Aorta (tissue), 5 donors: ENCODE results near the gene LAYN. TPM values are rescaled to one million over a fixed set of nuclear protein-coding genes. Genes with fewer than 3 reads are reported as not detected.

ENCODE experiments used
- ATAC-seq: fragments of 200-7000 bp; cut with Tn5 transposase; one replicate; pipeline ENCODE4 v1.9.1; 2022; ENCODE audit warnings: moderate library complexity; ENCODE audit not compliant: low FRiP score
- DNase-seq, 2 donors: peaks; one replicate each; pipeline ENCODE4 v3.0.0-alpha.2; 2020
- H3K27ac ChIP-seq, 2 donors: one replicate each; pipeline ENCODE4 v1.5.1; 2013; ENCODE audit warnings: low read length in 2 of 2, mild to moderate bottlenecking in 2 of 2, moderate library complexity in 2 of 2, control low read depth in 1 of 2, inconsistent platforms in 1 of 2, low read depth in 1 of 2
- H3K27me3 ChIP-seq, 2 donors: one replicate each; pipeline ENCODE4 v1.6.1; 2013; ENCODE audit warnings: control low read depth in 1 of 2, low read length in 1 of 2, mild to moderate bottlenecking in 1 of 2, moderate library complexity in 1 of 2; ENCODE audit not compliant: insufficient read depth in 2 of 2, control insufficient read depth in 1 of 2
- H3K36me3 ChIP-seq, 2 donors: one replicate each; pipeline ENCODE4 v1.6.1; 2013; ENCODE audit warnings: control low read depth in 1 of 2, low read length in 1 of 2, mild to moderate bottlenecking in 1 of 2; ENCODE audit not compliant: insufficient read depth in 2 of 2, control insufficient read depth in 1 of 2
- H3K4me1 ChIP-seq, 2 donors: one replicate each; pipeline ENCODE4 v1.6.1; 2013; ENCODE audit warnings: low read length in 2 of 2, control low read depth in 1 of 2, mild to moderate bottlenecking in 1 of 2, moderate library complexity in 1 of 2; ENCODE audit not compliant: insufficient read depth in 2 of 2, control insufficient read depth in 1 of 2
- H3K4me3 ChIP-seq, 2 donors: one replicate each; pipeline ENCODE4 v1.5.1; 2013; ENCODE audit warnings: low read length in 2 of 2, control low read depth in 1 of 2, mild to moderate bottlenecking in 1 of 2
- H3K9me3 ChIP-seq: one replicate; pipeline ENCODE4 v1.6.1; 2013; ENCODE audit warnings: mild to moderate bottlenecking, low read length; ENCODE audit not compliant: control insufficient read depth
- WGBS, 2 donors: extraction: QIAGEN DNeasy Blood & Tissue Kit; methylation state at CpG; one replicate each; pipeline ENCODE4 v1.1.7; 2013; 5-methylcytosine and 5-hydroxymethylcytosine counted together
- intact Hi-C, 2 donors: fragments of 100-400 bp; cut with DNase I; formaldehyde crosslinking; loops; one replicate each; pipeline versions ENCODE4 v1.14.2 to v1.15.0; 2022
- polyA plus RNA-seq, 2 donors: library from polyadenylated mRNA; stranded (reverse); fragments of 200-250 nt; gene quantifications; one replicate each; pipeline ENCODE4 v1.2.3, GENCODE V29; 2013
- total RNA-seq, 2 donors: library from RNA; stranded (reverse); fragmentation: NEBNext Ultra II Directional; extraction: Animal tissue kit (Norgen Biotek cat#: 25700); gene quantifications; one replicate each; pipeline ENCODE4 v1.2.1, GENCODE V29; 2021
- donor health status: healthy with polysubstance abuse.
- donor health status: Bipolar disorder and iron deficiency.
- donor health status: DM: no; HTN: no; CAD: no.
- donor health status: DM: no; HTN: no; CAD: no.
- donor health status: DM: yes; HTN: yes; CAD: no.

Gene LAYN
- total and polyA plus RNA-seq, 4 donors: 17.6 to 30.2 (median 22.0) TPM

DNA sequence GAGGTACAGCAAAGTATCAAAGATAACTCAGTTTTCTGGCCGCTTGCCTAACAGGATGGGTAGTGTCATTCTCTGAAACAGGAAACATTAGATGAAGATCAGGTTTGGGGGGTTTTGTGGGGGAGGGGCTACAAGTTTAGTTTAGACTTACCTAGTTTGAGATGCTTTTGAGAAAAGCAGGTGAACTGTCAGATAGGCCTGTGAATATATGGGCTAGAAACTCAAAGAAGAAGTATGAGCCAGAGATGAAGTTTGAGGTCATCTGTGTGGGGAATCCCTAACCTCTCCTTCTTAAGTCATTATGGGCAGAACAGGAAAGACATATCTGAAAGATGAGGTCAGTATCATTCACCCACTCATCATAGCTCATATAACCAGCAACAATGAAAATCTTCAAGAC, 14.0 kb upstream of the LAYN start:
- ATAC-seq (no peak), DNase-seq (no peak)
- no peaks in the 10 kb centered on the region for H3K4me1 ChIP-seq
- intact Hi-C loops: no loop called here
- H3K27me3 ChIP-seq: no peaks in the 10 kb centered on the region
- H3K36me3 ChIP-seq: no peaks in the 10 kb centered on the region
- 94 to 100% methylated on average over 1 of the region's 1 CpG for WGBS, 2 donors
- no peak overlapping the region for H3K4me3 ChIP-seq
- H3K9me3 ChIP-seq: no peaks in the 10 kb centered on the region
- no peak overlapping the region for H3K27ac ChIP-seq

DNA sequence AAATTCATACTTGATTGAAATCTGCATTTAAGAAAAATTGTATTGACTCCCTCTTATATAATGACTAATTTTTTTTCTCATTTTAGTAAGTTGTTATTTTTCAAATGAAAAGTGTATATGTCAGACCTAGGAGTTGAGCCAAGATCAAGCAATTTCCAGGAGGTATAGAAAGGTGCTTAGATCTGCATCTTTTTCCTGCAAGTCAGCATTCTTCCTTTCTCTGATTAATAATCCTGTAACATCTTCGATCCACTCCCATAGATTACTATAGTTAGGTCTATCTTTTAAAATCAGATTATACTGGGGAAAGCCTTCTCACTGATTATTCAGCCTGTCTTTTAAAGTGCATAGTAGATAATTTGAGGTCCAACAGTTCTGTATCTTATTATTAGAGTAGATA, 13.2 kb upstream of the LAYN start:
- Histone ChIP-seq H3K4me1 (no peaks in the 10 kb centered on the region), H3K9me3 (no peaks in the 10 kb centered on the region), H3K4me3 (no peak overlapping the region), H3K36me3 (no peaks in the 10 kb centered on the region), H3K27ac (no peak overlapping the region), H3K27me3 (no peaks in the 10 kb centered on the region)
- intact Hi-C loops: no loop called here
- DNase-seq (no peak), ATAC-seq (no peak)
- WGBS, 2 donors: 97 to 100% methylated on average over 1 of the region's 1 CpG

DNA sequence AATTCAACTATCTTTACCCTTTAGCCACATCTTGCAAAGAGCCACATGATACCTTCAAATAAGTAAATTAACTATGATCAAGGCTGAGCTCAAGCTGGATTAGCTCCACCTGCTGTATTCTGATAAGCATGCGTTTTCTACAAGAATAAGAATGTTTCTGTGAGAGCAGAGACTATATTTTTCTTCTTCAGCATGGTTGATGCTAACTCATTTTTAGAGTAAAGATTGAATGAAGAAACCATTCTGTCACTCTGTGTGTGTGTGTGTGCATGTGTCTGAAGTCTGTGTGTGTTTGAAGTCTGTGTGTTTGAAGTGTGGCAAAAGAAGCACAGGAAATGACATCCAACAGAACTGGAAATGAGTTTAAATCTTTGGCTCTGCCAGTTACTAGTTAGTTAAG, 12.0 kb upstream of the LAYN start:
- Histone ChIP-seq H3K27ac (no peak overlapping the region), H3K9me3 (no peaks in the 10 kb centered on the region), H3K36me3 (no peaks in the 10 kb centered on the region), H3K27me3 (no peaks in the 10 kb centered on the region), H3K4me1 (no peaks in the 10 kb centered on the region), H3K4me3 (no peak overlapping the region)
- WGBS, 2 donors: 47 to 51% methylated on average over 1 of the region's 1 CpG
- intact Hi-C loops: no loop called here
- DNase-seq (no peak), ATAC-seq (no peak)

DNA sequence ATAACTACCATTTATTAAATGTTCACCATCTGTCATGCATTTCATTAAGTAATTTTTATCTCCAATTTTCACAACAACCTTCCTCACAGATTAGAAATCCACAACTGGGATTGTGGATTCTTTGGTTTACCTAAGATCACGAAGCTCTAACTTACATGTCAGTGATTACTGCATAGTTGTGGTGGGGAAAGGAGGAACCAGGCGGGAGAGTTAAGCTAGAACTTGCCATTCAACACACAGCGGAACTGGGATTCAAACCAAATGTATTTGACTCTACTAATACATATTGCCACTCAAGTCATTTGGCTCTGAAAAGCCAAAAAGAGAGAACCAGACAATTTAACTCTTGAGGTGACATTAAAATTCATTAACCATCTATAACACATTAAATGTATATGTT, 10.4 kb upstream of the LAYN start:
- ATAC-seq: no peak
- 82 to 84% methylated on average over 3 of the region's 3 CpGs for WGBS, 2 donors
- no peak overlapping the region for H3K27ac ChIP-seq

DNA sequence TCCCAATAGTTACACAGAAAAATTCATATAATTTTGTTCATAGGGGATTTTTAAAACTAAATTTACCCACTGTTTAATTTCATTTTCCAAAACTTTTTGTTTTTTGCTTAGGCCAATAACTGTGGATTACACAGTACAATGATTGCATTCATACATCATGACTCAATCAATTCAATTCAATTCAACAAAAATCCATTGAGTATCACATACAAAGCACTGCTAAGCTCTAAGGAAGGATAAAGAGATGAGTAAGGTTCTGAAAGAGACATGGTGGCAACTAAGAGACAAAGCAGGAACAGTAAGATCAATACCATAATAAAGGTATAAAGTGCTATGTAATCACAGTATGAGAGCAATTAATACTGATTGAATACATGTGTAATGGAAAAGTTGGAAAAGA, 9.4 kb upstream of the LAYN start:
- Histone ChIP-seq H3K27me3 (no peaks in the 10 kb centered on the region), H3K4me3 (no peak overlapping the region), H3K36me3 (no peaks in the 10 kb centered on the region), H3K9me3 (no peaks in the 10 kb centered on the region), H3K4me1 (no peaks in the 10 kb centered on the region), H3K27ac (no peak overlapping the region)
- no peak for DNase-seq
- no peak for ATAC-seq
- intact Hi-C loops: no loop called here

More for the DNA sequence above, 10.4 kb upstream of the LAYN start:
- no peaks in the 10 kb centered on the region for H3K4me1 ChIP-seq
- no peaks in the 10 kb centered on the region for H3K36me3 ChIP-seq
- no peaks in the 10 kb centered on the region for H3K9me3 ChIP-seq
- intact Hi-C loops: no loop called here
- H3K4me3 ChIP-seq: no peak overlapping the region
- H3K27me3 ChIP-seq: no peaks in the 10 kb centered on the region
- DNase-seq: no peak

DNA sequence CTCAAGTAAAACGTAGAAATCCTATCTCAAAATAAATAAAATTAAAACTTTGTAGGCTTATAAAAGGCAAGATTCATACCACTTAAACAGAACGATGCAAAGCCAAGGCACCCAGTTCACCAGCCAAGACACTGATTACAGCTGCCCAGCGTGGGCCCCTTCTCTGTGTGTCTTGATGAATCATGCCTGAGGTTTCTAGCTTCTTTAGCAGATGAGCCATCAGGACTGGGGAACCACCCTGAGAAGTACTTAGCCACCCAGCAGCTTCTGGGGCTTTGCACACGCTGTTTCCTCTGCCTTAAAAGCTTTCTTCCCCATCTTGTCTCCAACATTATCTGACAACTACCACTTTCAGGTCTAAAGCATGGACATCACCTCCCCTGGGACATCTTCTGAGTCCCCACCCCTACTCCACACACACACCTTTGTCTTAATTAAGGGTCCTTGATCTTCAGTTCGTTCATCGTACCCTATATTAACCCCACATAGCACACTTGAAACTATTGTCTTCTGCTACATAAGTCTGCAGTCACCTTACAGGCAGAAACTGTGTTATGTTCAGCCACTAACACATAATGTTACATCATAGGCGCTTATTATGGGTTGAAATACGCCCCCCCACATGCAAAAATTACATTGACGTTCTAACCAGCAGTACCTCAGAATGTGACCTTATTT, 8.7 kb upstream of the LAYN start:
- H3K4me3 ChIP-seq: no peak overlapping the region
- H3K4me1 ChIP-seq: no peaks in the 10 kb centered on the region
- H3K9me3 ChIP-seq: no peaks in the 10 kb centered on the region
- H3K27ac ChIP-seq: no peak overlapping the region
- intact Hi-C loops: no loop called here
- 70 to 71% methylated on average over 9 of the region's 9 CpGs for WGBS, 2 donors
- ATAC-seq (no peak), DNase-seq (no peak)
- no peaks in the 10 kb centered on the region for H3K36me3 ChIP-seq
- H3K27me3 ChIP-seq: no peaks in the 10 kb centered on the region

DNA sequence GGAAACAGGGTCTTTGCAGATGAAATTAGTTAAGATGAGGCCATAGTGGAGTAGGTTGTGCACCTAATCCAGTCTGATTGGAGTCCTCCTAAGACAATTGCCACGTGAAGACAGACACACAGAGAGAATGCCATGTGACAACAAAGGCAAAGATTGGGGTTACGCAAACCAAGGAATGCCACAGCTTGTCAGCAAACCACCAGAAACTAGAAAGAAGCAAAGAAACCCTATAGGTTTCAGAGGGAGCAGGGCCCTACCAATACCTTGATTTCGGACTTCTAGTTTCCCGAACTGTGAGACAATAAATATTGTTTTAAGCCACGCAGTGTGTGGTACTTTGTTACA, 8.2 kb upstream of the LAYN start:
- ATAC-seq: no peak
- intact Hi-C loops: no loop called here
- Histone ChIP-seq H3K4me3 (no peak overlapping the region), H3K9me3 (no peaks in the 10 kb centered on the region), H3K4me1 (no peaks in the 10 kb centered on the region), H3K27me3 (no peaks in the 10 kb centered on the region), H3K36me3 (no peaks in the 10 kb centered on the region), H3K27ac (no peak overlapping the region)
- no peak for DNase-seq
- WGBS, 2 donors: 82 to 93% methylated on average over 5 of the region's 5 CpGs

DNA sequence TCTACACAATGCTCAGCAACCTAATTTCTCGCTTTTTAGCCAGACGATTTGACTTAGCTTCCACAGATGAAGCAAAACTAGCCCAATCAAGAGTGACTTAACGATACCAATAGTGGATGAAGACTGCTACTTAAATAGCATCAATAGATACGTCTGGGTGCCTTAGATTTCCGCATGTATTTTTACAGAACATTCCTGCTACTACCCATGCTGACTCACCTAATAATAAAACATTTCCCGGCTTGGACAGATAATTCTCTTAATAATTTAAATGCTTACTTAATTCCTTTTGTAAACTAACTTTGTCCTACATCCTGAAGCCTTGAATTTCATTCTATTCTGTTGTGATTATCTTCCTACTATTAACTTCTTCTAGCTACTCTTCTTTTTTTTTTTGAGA, 5.2 kb upstream of the LAYN start:
- Histone ChIP-seq H3K4me3 (no peak overlapping the region), H3K36me3 (no peaks in the 10 kb centered on the region), H3K27ac (no peak overlapping the region), H3K9me3 (no peaks in the 10 kb centered on the region), H3K4me1 (no peaks in the 10 kb centered on the region), H3K27me3 (no peaks in the 10 kb centered on the region)
- ATAC-seq (no peak), DNase-seq (no peak)
- 79 to 80% methylated on average over 6 of the region's 6 CpGs for WGBS, 2 donors
- intact Hi-C loops: no loop called here

DNA sequence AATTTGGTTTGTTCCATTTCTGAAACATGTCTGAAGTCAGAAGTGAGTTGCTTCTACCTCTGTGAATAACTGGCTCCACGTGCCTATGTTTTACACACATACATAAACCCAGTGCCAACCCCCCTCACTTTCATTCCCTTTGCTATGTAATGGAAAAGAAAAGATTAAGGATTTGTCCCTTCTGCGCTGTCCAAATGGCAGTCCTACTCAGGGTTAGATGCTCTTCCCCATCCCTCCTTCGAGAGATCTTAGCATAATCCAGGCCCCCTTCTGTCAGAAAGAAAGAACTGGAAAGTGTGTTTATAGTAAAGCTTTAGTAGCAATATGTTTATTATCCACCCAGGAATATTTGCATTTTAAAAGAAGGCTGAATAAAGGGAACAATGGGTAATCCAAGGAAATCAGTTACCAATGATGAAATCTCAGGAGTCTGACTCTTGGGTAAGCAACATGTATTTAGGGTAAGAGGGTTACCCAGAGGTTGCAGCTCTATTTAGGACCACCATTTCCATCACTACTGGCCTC, 3.1 kb upstream of the LAYN start:
- H3K9me3 ChIP-seq: no peaks in the 10 kb centered on the region
- H3K27ac ChIP-seq: no peak overlapping the region
- intact Hi-C loops: no loop called here
- 78 to 87% methylated on average over 3 of the region's 3 CpGs for WGBS, 2 donors
- ATAC-seq: no peak
- H3K27me3 ChIP-seq: no peaks in the 10 kb centered on the region
- H3K4me3 ChIP-seq: no peak overlapping the region
- H3K4me1 ChIP-seq: no peaks in the 10 kb centered on the region
- no peaks in the 10 kb centered on the region for H3K36me3 ChIP-seq
- DNase-seq: no peak
